GM08714 (cell line): Measurements from ENCODE around the gene KIFBP.
"Not testable (repeated sequence)": the region's sequence is repeated elsewhere in the genome, so short reads cannot be mapped to it uniquely, and the experiment has no call there.

Source experiments
- H3K4me3 ChIP-seq: fragments of 200-500 bp; sonication (Bioruptor generic); 2 replicates; pipeline ENCODE4 v1.5.1; 2014; ENCODE audit warnings: mild to moderate bottlenecking, low read length, inconsistent platforms
- ZNF274 ChIP-seq: IDR thresholded peaks from 2 replicates; pipeline ENCODE4 v1.6.1; 2012; ENCODE audit warnings: mild to moderate bottlenecking, low read depth, low read length

KIFBP gene

DNA sequence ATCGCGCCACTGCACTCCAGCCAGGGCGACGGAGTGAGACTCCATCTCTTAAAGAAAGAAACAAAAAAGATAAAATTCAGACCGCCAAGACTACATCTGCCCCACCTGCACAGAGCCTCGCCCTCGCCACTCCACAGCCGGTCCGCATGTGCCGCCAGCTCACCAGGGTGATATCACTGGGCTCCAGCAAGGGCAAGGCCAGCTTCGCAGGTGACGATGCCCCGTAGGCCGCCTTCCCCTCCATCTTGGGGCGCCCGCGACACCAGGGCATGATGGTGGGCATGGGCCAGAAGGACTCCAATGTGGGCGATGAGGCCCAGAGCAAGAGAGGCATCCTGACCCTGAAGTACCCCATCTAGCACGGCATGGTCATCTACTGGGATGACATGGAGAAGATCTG lies 34.0 kb downstream of the KIFBP start:
- no peak for TF ChIP-seq ZNF274
- no peak overlapping the region for H3K4me3 ChIP-seq

GRCh38 chr10:69025370-69025896 lies 36.8 kb downstream of the KIFBP start:
- no peak for TF ChIP-seq ZNF274
- H3K4me3 ChIP-seq: no peak overlapping the region

GRCh38 chr10:69033256-69033655 lies 44.7 kb downstream of the KIFBP start:
- TF ChIP-seq ZNF274: no peak
- no peak overlapping the region for H3K4me3 ChIP-seq

GRCh38 chr10:69037489-69037888 lies 48.9 kb downstream of the KIFBP start:
- no peak for TF ChIP-seq ZNF274
- H3K4me3 ChIP-seq: no peak overlapping the region

DNA sequence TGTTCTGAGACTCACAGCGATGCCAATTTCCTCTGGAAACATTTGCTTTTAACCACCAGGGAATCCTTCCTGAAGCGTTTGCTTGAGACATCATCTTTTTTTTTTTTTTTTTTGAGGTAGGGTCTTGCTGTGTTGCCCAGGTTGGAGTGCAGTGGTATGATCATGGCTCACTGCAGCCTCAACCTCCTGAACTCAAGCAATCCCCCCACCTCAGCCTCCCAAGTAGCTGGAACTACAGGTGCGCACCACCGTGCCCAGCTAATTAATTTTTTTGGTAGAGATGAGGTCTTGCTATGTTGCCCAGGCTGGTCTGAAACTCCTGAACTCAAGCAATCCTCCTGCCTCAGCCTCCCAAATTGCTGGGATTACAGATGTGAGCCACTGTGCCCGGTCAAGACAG lies 52.3 kb downstream of the KIFBP start:
- H3K4me3 ChIP-seq: not testable (repeated sequence)

GRCh38 chr10:69042417-69042816 lies 53.8 kb downstream of the KIFBP start:
- no peak overlapping the region for H3K4me3 ChIP-seq
- TF ChIP-seq ZNF274: no peak

DNA sequence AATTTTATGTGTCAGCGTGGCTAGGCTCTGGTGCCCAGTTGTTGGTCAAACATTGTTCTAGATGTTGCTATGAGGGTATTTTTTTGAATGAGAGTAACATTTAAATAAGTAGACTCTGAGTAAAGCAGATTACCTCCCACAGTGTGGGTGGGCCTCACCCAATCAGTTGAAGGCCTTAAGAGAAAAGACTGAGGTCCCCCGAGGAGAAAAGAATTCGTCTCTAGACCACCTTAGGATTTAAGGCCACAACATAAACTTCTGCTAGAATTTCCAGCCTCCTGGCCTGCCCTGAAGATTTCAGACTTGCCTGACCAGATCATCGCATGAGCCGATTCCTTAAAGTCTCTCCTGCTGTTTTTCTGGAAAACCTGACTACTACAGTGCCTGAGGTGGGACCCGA lies 54.2 kb downstream of the KIFBP start:
- TF ChIP-seq ZNF274: no peak
- no peak overlapping the region for H3K4me3 ChIP-seq

GRCh38 chr10:69043931-69044531 lies 55.4 kb downstream of the KIFBP start:
- no peak overlapping the region for H3K4me3 ChIP-seq
- no peak for TF ChIP-seq ZNF274

GRCh38 chr10:69044546-69044945 lies 55.9 kb downstream of the KIFBP start:
- no peak for TF ChIP-seq ZNF274
- H3K4me3 ChIP-seq: no peak overlapping the region

DNA sequence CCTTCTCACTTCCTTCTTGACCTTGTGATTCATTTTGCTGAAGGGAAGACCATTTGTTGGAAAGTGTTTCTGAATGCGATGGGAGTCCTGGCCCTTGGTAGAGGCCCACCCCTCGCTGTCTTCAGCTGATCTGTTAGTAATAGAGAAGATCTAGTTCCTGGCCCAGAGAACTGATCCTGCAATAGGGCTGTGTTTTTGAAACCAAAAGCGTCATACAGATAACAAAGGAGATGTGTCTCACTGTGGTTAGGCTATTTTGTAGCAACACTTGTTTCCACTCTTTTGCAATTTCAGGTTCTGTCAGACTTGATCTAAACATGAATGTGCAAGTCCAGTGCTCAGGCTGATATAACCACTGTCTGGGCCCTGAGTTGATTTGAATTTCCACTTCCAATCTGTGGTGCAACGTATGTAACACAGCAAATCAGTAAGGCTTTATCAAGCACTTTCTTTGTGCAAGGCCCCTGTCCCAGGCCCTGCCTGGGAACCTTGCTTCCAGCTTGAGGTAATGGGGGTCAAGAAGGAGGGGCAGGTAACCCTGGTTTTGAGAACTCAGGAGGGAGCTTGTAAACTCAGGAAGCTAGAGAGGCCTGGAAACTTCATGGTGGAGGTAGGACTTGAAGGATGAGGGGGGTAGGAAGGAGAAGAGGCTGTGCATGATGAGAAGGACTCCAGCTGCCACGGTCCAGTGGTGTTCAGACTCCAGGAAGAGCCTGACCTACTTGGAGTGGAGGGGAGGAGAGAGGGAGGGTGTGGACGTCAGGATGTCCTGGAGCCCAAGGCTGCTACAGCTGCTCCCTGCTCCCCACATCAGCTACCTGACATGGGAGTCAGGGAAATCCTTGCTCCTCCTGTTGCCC lies 57.1 kb downstream of the KIFBP start:
- no peak for TF ChIP-seq ZNF274
- no peak overlapping the region for H3K4me3 ChIP-seq

DNA sequence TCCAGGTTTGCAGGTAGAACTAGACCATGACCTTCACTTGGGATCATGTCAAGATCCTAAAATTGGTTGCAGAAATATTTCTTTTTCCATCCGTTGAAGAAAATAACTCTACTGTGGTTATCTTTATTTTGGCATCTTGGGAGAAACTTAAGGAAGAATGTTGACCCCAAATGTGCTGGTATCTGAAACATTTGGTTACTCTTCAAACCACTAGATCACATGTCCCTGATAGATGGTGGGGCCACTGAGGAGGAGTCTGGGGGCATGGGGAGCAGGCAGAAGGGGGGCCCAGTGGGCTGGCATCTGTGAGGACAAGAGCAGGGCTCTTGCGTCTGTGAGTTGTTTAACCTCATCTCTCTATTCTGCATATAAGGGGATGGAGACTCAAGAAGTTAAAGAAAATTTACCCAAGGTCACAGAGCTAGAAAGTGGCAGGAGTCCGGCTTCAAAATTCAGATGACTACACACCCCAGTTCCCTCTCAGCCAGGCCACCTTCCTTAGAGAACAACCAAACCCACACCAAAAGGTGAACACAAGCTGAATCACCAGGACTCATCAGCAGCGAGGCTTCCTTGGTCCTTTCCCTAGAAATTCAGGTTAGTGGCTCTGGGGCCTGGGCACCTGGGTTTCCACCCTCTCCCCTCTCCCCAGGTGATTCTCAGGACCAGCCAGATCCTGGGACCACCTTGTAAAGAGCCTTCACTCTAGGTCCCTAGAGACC lies 58.7 kb downstream of the KIFBP start:
- H3K4me3 ChIP-seq: no peak overlapping the region
- no peak for TF ChIP-seq ZNF274

DNA sequence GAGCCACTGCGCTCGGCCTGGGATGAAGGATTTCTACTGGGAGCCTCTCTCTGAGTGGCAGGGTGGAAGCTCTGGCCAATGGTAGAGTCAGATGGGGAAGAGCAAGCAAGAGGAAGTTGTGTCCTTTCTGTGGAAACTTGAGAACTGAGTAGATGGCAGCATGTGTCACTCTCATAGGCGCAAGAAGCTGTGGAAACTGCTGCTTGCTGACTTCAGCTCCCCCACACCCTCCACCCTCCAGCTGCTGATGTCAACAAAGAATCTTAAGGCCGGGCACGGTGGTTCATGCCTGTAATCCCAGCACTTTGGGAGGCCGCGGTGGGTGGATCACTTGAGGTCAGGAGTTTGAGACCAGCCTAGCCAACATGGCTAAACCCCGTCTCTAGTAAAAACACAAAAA lies 59.5 kb downstream of the KIFBP start:
- no peak for TF ChIP-seq ZNF274
- no peak overlapping the region for H3K4me3 ChIP-seq

DNA sequence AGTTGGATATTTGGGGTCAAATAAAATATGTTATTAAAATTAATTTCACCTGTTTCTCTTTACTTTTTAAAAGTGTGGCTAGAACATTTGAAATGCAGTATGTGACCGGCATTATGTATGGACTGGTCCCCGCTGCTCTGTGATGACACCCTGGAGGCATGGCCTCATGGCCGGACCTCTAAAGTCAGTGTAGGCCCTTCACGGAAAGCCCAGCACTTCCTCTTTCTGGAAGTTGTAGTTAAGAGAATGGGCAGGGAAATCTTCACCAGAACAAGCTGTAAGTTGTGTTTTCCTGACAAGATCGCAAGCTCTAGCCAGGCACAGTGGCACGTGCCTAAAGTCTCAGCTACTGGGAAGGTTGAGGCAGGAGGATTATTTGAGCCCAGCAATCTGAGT lies 61.0 kb downstream of the KIFBP start:
- no peak for TF ChIP-seq ZNF274
- no peak overlapping the region for H3K4me3 ChIP-seq

DNA sequence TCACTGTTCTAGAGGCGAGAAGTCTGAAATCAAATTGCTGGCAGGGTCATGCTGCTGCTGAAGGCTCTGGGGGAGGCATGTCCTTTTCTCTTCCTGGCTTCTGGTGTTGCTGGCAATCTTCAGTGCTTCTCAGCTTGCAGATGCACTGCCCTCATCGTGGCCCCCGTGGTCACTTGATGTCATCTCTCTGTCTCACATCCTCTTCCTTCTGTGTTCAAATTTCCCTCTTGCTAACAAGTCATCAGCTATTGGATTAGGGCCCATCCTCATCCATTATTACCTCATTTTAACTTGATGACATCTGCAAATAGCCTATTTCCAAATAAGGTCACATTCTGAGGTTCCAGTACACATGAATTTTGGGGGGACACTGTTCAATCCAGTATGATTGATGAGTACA lies 62.7 kb downstream of the KIFBP start:
- TF ChIP-seq ZNF274: no peak
- H3K4me3 ChIP-seq: no peak overlapping the region
